Fibroblast of skin of right quadriceps (primary cell): Measurements from ENCODE around the gene TMEM117.
"Not testable (repeated sequence)": the region's sequence is repeated elsewhere in the genome, so short reads cannot be mapped to it uniquely, and the experiment has no call there.

Experiments
- DNase-seq: peaks from one replicate; pipeline ENCODE4 v3.0.0-alpha.2; 2013

TMEM117 gene

DNA sequence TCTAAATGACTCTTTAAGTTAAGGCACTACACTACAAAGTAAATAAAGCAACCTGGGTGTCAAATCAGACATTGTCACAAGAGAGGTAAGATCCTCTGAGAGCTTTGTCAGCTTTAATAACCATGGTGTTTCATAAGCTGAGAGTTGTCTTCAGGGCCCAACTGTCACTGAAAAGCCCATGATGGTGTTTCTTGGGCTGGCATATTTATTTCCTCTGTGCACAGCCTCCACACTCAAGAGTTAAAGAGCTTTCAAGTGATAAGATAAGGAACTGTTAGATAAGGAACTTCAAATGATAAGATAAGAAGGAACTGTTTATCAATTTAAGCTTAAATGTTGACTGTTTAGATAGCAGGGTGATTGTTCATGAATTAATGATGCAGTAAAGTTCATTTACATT, 495.4 kb downstream of the TMEM117 start:
- DNase-seq = no peak

DNA sequence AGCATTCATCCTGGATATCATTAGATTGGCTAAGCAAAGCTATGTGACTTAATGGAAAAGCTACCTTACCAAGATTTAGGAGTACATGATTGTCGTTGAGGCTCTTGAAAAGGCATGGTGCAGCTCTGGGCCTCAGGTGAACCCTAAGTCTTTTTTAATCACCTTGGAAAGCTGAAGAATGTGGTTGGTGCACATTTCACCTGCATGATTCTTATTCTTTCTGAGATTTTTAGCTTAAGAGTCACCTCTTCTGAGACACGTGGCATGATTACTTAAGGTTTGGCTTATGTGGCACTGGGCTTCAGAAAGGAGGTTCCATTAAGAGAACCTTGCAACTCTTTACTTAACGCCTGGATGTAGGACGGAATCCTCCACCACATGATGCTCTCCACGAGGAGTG, 498.5 kb downstream of the TMEM117 start:
- DNase-seq = no peak

DNA sequence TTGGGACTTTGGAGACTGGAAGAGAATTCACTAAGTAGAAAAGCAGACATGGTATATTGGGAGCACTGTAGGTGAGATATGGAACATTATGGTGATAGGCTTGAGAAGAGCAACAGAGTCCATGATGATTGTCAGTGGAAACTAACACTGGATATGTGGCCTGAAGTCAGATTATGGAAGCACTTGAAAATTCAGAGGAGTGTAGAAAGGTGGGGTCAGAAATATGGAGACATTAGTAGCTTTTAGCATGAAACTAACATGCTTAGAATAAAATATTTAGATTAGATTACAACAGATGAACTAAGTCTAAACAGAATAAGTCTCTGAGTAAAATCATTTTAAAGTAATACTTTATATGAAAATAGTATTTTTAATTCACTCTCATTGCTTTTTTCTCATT, 499.1 kb downstream of the TMEM117 start:
- DNase-seq = no peak

DNA sequence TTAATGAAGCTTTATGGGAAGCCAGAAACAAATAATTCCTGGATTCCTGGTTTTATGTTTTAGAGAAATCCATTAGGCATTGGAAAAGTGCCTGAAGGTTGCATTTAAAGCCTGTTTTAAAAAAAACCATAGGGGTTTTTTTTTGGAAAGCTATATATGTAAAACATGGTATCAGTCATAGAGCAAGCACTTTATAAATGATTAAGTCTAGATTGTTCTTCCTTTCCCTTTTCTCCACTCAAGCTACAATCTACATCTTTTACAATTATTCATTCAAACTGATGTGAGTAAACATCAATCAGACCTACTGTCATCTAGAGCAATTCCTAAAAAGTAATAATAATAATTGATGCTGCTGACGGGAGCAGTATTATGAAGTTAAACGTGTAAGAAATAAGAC, 500.7 kb downstream of the TMEM117 start:
- DNase-seq = no peak

DNA sequence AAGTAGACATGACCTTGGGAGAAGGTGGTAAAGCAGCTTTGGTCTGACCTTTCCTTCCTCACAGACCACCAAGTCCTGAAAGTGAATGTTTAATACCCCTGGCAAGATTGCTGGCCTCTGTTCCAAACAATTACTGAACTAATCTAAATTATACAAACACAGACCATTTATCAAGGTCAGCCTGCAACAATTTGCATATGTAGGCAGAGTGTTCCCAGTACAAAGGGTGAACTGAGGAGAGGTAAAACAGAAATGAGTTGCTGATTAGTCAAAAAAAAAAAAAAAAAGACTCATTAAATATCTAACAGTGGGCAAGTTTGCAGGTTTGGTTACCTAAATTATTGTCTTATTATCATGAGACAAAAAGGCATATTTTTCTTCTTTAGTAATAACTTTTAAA, 506.5 kb downstream of the TMEM117 start:
- no peak for DNase-seq

DNA sequence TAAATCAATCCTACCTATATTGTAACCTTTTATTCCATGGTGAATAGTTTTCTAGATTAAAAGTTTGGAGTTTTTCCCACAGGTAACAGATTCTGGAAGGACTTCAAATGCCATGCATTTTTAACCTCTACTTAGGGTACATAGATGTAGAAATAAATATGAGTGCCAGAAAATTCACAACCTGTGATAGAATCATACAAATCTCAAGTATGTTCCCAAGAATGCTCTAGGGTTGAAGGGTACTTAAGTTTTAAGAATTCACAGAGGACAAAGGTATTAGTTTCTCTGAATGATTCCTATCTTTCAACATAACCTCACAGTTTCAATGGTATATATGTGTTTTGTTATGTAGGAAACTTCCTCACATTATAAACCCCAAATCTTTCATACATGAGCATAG, 511.3 kb downstream of the TMEM117 start:
- DNase-seq = no peak

DNA sequence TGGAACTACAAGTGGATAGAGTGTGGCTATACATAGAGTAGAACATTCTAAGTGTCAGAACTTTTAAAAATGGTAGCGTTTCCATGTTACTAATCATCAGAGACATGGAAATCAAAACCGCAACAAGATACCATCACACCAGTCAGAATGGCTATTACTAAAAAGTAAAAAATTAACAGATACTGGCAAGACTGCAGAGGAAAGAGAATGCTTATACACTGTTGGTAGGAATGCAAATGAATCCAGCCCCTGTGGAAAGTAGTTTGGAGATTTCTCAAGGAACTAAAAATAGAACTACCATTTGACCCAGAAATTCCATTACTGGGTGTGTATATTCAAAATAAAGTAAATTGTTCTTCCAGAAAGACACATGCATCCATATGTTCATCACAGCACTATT, 521.6 kb downstream of the TMEM117 start:
- no peak for DNase-seq

DNA sequence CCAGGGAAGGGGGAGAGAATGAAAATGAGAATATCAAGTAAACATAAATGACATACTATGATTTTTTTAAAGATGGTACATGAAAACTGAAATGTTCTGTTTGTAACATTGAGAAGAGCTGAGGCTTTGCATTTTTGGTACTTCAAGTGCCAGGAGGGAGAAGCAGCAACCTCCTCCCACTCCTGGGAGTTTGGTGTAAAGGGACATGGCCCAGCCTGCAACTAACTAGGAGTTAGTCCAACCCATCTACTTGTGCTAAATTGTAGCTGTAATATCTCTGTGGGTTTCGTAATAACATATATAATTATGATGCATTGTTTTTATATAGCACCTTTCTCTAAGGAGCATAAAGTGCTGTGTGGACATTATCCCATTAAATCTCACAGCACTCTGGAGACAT, 522.8 kb downstream of the TMEM117 start:
- DNase-seq = no peak

DNA sequence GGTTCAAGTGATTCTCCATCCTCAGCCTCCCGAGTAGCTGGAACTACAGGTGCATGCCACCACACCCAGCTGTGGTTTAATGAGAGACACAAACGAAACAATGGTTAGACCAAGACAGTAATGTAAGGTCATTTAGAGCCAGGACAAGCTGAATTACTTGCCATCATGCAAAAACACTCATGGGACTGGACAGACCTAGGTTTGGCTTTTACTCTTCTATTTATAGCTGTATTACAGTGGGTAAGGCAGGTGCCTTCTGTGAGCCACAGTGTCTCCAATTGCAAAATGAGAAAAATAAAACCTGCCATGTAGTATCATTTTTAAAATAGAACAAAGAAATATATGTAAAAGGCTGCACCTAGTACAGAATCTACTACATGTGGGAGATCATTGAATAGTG, 527.1 kb downstream of the TMEM117 start:
- no peak for DNase-seq

DNA sequence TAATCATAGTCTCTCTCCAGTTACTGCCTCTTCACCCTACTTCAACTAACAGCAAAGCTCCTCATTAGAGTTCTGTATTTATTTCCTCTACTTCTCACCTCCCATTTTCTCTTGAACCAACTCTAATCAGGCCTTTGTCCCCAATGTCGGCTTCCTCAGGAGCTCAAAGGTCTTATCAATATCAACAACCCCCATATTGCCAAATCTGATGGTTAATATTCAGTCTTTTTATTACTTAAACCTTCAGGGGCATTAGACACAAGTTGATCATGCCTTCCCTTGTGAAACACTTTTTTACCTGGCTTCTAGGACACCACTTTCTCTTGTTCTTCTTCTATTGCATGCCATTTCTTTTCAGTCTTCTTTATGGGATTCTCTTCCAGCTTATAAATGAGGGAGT, 531.3 kb downstream of the TMEM117 start:
- no peak for DNase-seq

DNA sequence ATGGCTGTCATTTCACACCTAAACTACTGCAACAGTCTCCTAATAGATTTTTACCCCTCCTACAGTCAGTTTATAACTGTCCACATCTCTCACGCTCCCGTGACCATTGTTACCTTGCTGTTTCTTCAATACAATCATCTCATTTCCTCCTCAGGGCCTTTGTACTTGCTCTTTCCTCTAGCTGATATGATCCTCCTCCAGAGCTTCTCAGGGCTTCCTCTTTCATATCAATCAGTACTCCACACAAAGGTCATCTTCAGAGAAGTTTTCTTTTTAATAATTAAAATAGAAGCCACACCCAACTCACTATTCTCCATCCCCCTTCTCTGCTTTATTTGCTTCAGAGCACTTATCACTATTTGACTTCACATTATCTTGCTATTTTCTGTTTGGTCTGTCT, 532.0 kb downstream of the TMEM117 start:
- DNase-seq = no peak

DNA sequence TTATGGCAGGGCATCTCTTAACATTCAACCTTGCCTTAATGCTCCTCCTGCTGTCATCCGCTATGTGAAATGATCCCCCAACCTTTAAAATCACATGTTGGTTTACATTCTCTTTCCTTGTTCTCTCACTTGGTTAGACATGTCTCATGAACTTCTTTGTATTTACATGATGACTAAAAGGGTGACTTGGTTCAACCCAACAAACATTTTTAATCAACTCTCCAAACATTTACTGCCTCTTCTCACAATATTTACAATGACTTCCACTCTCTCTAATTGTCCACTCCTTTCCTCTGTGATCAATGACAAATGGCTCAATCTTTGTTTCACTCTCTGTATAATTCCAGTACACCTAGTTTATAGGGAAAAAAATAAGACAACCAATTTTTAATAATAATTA, 534.1 kb downstream of the TMEM117 start:
- DNase-seq = no peak

DNA sequence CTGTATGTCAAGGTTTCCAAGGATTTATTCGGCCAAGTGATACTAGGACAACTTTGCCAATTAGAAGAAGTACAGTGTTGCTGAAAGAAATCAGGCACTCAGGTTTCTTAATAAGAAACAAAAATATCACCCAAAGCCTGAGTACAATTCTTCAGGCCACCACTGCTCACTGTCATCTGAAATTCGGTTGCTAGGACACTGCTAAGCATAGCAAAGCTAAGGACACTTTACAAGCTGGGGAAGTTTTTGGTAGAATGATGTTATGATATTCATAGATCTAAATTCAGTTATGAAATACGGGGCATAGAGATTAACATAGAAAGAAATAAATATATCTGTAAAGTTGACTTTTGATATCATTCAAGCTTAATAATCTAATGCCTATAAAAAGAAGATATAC, 535.1 kb downstream of the TMEM117 start:
- no peak for DNase-seq

DNA sequence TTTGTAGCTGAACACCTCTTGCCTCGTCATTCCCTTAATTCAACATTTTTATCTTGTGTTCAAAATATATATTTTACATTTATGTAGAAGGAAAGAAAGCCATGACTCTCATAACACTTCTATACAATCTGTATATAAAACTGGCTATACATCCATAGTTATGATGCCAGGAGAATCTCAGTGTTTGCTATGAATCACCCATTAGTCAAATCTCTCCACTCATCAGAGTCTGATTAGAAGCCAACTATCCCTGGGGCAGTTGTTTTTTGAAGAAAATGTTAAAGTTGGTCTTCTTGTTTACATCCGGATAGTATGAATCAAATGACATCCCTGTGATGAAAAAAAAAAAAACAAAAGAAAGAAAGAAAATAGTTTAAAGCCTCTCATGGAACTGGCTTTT, 536.4 kb downstream of the TMEM117 start:
- peak; percentile 43 for DNase-seq

DNA sequence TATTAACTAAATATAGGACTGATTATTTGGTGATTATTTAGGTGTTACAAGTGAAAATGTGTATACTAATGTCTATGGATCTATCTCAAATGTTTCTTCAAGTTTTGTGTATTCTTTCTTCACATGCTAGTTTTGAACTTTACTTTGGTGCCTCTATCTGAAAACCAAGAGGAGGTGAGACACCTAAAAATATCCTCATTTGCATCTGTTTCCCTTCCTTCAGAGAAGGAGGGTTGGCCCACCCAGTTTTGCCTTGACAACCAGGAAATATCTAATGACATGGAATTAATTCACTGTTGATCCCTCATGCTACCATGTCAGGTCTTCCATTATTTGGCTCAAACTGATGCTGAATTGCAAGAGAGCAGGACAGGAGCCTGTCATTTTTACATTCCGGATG, 539.8 kb downstream of the TMEM117 start:
- no peak for DNase-seq

DNA sequence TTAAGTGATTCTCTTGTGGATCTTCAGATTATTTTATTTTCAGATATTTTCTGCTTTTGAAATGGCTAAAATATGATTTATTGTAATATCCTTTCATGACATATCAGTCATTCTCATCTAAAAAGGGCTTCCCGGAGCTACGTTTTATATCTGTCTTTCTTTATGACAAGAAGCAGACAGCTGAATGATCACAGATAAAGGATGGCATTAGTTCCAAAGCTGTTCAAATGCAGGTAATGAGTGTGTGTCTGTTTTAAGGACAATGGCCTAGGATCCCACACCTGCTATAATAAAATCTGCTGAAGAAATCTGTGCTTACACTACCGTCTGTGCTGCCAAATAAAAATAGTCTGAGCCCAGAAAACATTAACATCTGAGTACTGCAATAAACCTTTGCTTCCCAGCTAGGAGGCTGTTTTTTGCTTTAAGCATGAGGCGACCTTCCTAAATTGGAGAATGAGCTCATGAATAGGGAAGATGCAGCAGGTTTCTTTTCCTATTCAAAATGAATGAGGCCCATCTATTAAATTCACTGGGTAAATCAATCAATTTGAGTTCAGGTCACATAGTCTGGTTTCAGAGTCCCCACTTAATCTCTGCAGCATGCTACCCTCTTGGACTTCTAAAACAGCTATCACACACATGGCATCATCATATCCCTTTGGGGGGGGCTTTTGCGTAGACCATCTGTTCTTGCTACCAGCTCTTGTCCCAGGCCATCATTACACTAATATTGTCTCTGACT, 541.7 kb downstream of the TMEM117 start:
- no peak for DNase-seq

DNA sequence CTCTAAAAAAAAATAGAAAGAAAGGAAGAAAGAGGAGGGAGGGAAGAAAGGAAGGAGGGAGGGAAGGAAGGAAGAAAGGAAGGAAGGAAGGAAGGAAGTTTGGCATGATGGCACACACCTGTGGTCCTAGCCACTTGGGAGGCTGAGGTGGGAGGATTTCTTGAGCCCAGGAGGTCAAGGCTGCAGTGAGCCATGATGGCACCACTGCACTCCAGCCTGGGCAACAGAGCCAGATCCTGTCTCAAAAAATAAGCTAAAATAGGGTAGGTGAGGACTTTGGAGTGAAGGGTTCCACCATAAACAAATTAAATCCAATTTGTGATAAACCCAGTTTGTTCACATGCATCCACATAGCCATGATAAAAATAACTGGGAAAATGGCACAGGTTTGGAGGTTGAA, 543.2 kb downstream of the TMEM117 start:
- not testable (repeated sequence) for DNase-seq

DNA sequence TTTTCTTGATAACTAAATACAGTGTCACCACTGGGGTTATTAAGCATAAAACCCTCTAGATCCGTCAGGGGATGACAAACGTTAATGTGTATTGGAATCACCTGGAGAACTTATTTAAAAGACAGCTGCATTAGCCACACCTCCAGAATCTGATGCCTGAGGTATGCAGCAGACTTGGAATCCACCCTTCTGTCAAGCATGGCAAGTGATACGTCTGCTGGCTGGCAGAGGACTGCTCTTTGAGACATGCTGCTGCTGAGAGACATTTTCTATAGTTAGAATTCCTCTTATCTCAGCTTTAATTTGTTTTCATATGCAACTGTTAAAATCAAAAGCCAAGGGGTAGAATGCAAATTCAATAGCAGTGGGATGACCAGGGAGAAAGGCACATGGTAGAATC, 544.0 kb downstream of the TMEM117 start:
- no peak for DNase-seq

DNA sequence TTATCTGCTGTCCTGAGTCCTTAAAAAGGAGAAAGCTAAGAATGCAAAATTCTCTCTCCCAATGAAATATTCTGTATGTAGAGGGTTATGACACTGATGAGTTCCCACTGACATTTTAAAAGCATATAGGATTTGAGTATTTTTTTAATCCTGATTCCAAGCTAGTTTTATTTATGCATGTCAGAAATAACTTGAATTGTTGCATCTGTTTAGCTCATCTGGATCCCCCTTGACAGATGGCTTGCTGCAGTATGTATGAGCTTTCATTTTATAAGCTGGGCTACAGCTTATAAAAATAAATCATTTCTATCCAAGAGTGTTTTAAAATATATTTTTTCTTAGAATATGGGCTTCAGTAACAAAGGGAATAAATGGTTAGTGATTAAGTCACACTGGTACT, 545.0 kb downstream of the TMEM117 start:
- DNase-seq = no peak

DNA sequence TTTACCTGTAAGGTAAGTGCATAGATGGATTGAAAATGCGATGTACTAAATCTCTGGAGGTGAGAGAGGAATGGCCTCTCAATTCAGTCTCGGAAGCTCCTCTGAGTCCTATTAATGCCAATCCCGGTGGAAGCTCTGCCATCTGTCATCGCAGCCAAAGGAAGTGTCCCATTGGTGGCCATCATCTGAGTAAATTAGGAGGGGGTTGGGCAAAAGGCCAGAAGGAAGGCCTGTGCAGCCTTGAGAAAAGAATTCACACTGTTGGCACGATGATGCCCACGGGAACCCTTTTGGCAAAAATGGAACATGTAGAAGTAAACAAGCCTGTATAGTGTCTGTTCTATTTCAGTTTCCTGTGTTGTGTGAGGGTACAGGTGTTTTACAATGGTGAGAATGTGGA, 545.5 kb downstream of the TMEM117 start:
- DNase-seq = no peak

DNA sequence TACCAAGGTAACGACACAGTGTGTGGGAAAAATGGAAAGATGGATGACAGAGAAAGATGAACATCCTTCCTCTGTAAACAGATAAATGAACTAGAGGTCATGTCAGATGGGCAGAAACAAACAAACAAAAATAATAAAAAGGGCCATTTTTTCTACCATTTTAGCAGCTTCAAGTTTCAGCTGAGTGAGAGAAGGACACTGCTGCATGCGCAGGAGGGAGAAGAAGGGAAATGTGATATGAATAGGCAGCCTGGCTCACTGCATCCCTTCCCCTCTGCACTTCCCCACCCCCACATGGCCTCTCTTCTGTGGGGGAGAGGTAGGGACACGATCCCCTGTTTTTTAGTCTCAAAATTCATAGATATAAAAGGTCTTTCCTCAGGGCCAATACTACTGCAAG, 548.3 kb downstream of the TMEM117 start:
- DNase-seq = no peak

DNA sequence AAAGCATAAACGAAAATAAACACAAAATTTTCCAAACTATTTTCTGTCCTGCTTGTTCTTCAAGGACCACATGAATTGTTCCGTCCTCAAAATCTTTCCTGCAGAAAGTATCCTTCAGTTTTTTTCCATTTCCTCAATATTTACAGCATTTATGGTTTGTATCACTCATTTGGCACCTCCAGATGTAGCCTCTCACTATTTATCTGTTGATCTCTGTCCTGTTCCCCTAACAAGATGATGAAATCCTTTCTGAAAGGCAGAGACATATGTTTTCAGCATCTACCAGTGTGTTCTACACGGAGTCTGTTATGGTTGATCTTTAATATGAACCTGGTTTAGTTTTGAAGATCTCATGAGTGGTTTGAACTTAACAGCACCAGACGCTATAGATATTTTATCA, 550.1 kb downstream of the TMEM117 start:
- no peak for DNase-seq

DNA sequence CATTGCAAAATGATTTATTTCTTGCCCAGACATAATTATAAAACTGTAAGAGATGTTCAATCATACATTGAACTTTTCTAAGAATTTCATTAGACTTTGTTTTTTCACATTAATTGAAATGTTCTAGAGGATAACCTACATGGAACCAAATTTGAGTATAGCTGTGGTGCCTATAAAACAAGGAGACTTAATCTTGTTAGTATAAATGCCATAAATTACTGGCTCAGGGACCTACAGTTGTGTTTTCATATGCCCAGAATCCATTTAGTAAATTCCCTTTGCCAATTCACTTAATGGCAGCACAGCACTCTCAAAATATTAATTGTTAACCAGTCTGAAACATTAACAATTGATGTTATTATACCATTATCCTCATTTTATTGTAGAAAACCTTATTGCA, 551.7 kb downstream of the TMEM117 start:
- DNase-seq = no peak

DNA sequence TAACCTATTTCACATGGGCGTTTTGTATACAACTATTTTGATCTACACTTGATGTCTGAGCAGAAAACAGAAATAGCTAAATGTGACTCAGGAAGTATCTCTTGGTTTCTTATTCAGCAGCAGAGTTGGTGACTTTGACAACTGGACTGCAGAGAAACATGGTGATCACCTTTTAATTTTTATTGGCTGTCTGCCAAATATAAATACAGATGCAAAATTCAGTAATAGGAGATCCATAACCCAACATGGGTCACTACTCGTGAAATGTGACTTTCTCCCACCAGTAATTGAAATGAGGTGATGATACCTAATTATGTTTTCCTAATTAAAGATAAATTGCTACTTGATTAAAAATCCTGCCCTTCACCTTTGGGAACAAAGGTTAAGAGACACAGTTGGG, 553.2 kb downstream of the TMEM117 start:
- no peak for DNase-seq

DNA sequence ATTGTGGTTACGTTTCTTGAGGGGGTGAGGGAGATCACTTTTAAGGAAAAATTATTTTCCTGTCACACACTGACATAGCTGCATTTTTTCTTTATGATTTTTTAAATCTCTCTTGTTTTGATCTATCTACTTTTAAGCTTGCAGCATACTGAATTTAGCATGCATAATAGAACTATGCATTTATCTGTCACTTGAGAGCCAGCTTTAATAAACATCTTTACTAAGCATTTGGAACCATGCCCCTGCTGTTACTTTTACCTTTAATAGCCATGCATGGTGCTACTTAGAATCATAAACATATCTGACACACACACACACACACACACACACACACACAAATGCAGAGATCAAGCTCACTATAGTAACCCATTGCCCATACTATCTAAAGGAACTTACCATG, 554.0 kb downstream of the TMEM117 start:
- no peak for DNase-seq

DNA sequence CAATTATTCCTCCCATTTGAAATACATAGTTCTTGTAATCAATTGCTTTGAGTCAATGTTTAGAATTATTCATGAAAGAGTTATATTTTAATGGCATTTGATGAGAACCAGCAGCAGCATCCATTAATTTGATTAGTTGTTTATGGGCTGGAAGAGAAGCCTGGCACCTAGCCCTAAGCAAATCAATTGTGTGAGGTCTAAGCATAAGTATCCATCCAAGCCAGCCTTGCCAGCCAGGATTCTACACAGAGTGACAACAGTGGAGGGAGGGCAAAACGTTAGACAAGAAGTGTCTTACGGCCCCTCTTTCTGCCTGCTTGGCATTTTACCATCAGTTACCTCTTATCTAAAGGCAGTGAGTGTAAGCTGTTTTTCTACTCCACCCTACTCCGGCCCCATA, 561.8 kb downstream of the TMEM117 start:
- DNase-seq = no peak
